IMR-90 (cell line): ENCODE measurements around the gene C14orf39.

Source experiments
- POLR2A ChIP-seq: IDR thresholded peaks from 2 replicates; pipeline ENCODE4 v1.6.1; 2012; ENCODE audit warnings: mild to moderate bottlenecking, low read depth, low read length
- RAD21 ChIP-seq: IDR thresholded peaks from 2 replicates; pipeline ENCODE4 v1.6.1; 2012; ENCODE audit warnings: low read length, improper control_type of control experiment
- RFX5 ChIP-seq: IDR thresholded peaks from 2 replicates; pipeline ENCODE4 v1.8.0; 2012; ENCODE audit warnings: low read depth, mild to moderate bottlenecking, low read length, moderate library complexity
- TF ChIP-seq, protein P1 (sequence below): conservative IDR thresholded peaks from 2 replicates; pipeline ENCODE4 v1.5.1; 2012; ENCODE audit warnings: mild to moderate bottlenecking, low read depth, low read length, improper control_type of control experiment

DNA sequence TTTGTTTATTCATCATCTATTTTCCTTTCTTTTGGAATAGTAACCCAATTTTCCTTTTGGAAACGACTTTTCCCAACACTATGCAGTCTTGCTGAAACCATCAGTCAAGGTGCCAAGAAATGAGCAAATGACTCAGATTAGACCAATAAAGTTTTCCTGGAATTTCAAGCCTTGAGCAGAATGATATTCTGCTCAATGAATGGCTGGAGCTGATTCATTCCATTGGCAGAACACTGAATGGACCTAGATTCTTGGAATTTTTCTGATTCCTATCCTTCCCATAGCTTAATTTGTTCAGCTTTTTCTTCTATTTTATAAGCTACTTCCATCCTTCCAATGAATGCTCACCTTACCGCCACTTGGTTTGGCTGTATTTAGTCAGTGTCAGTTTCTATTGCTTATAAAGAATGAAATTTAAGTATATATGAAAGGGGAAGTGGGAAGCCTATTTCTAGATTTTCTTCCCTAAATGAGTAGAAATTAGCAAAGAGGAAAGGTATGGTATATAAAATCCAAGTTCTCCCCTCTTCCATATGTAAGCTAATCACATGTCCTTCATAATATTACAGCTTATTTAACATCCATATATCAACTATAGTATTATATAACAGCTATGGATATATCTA is 89.0 kb downstream of the C14orf39 start:
- TF ChIP-seq RAD21 = no peak
- TF ChIP-seq, protein P1, sequence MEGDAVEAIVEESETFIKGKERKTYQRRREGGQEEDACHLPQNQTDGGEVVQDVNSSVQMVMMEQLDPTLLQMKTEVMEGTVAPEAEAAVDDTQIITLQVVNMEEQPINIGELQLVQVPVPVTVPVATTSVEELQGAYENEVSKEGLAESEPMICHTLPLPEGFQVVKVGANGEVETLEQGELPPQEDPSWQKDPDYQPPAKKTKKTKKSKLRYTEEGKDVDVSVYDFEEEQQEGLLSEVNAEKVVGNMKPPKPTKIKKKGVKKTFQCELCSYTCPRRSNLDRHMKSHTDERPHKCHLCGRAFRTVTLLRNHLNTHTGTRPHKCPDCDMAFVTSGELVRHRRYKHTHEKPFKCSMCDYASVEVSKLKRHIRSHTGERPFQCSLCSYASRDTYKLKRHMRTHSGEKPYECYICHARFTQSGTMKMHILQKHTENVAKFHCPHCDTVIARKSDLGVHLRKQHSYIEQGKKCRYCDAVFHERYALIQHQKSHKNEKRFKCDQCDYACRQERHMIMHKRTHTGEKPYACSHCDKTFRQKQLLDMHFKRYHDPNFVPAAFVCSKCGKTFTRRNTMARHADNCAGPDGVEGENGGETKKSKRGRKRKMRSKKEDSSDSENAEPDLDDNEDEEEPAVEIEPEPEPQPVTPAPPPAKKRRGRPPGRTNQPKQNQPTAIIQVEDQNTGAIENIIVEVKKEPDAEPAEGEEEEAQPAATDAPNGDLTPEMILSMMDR = no peak
- TF ChIP-seq RFX5 = no peak
- TF ChIP-seq POLR2A = no peak
